ENCODE results near the gene PRPF40A.

Gene PRPF40A

GRCh38 chr2:152701198-152701597 lies 16.1 kb downstream of the PRPF40A start:
- Mint-ChIP-seq H3K9me3 (peaks cover 8 to 14% of the 10 kb centered on the region in 2 donors), H3K4me1 (peaks cover 22 to 44% of the 10 kb centered on the region in 2 donors), H3K27me3 (no peaks in the 10 kb centered on the region), H3K36me3 (peaks cover 37% of the 10 kb centered on the region in 2 donors), H3K27ac (peak overlapping the region; percentile 34), H3K4me3 (no peak overlapping the region)
- ATAC-seq (replicated peaks), result no peak
- no peak for DNase-seq

- no peak for ATAC-seq (replicated peaks)
- Mint-ChIP-seq H3K9me3 (peaks cover 1 to 4% of the 10 kb centered on the region in 2 donors), H3K36me3 (peaks cover 12 to 15% of the 10 kb centered on the region in 2 donors), H3K4me3 (no peak overlapping the region), H3K27me3 (no peaks in the 10 kb centered on the region), H3K4me1 (peaks cover 8 to 16% of the 10 kb centered on the region in 2 donors), H3K27ac (no peak overlapping the region)
- DNase-seq, result no peak
Observed at GRCh38 chr2:152696476-152696875, 20.8 kb downstream of the PRPF40A start.

- ATAC-seq (replicated peaks) (no peak), DNase-seq (no peak)
- Mint-ChIP-seq H3K9me3 (no peaks in the 10 kb centered on the region), H3K4me1 (peaks cover 7 to 11% of the 10 kb centered on the region in 2 donors), H3K4me3 (no peak overlapping the region), H3K27ac (no peak overlapping the region), H3K36me3 (peaks cover 11 to 12% of the 10 kb centered on the region in 2 donors), H3K27me3 (no peaks in the 10 kb centered on the region)
Observed at GRCh38 chr2:152695763-152696162, 21.5 kb downstream of the PRPF40A start.

GRCh38 chr2:152694161-152694661 lies 23.1 kb downstream of the PRPF40A start:
- Mint-ChIP-seq H3K27ac (peak overlapping the region; percentile 92), H3K27me3 (no peaks in the 10 kb centered on the region), H3K4me1 (peaks cover 6 to 7% of the 10 kb centered on the region in 2 donors), H3K9me3 (no peaks in the 10 kb centered on the region), H3K4me3 (peak overlapping the region; percentile 55 to 74), H3K36me3 (peaks cover 7 to 8% of the 10 kb centered on the region in 2 donors)
- no peak for DNase-seq
- peak; percentile 43 to 47 for ATAC-seq (replicated peaks)

GRCh38 chr2:152693033-152693432 lies 24.2 kb downstream of the PRPF40A start:
- H3K27me3 Mint-ChIP-seq, result no peaks in the 10 kb centered on the region
- DNase-seq, result no peak
- no peaks in the 10 kb centered on the region for H3K9me3 Mint-ChIP-seq
- peaks cover 6 to 7% of the 10 kb centered on the region in 2 donors for H3K4me1 Mint-ChIP-seq
- no peak overlapping the region for H3K4me3 Mint-ChIP-seq
- peak; percentile 97 to 98 for ATAC-seq (replicated peaks)
- H3K36me3 Mint-ChIP-seq, result peaks cover 11 to 14% of the 10 kb centered on the region in 2 donors
- no peak overlapping the region for H3K27ac Mint-ChIP-seq

- Mint-ChIP-seq H3K4me3 (no peak overlapping the region), H3K27ac (no peak overlapping the region), H3K27me3 (no peaks in the 10 kb centered on the region), H3K4me1 (peaks cover 11 to 21% of the 10 kb centered on the region in 2 donors), H3K9me3 (no peaks in the 10 kb centered on the region), H3K36me3 (peaks cover 33 to 45% of the 10 kb centered on the region in 2 donors)
- DNase-seq (no peak), ATAC-seq (replicated peaks) (no peak)
Observed at GRCh38 chr2:152686321-152686720, 30.9 kb downstream of the PRPF40A start.

- DNase-seq (no peak), ATAC-seq (replicated peaks) (no peak)
- Mint-ChIP-seq H3K4me1 (peaks cover 9 to 21% of the 10 kb centered on the region in 2 donors), H3K27ac (no peak overlapping the region), H3K4me3 (no peak overlapping the region), H3K9me3 (no peaks in the 10 kb centered on the region), H3K36me3 (peaks cover 39 to 49% of the 10 kb centered on the region in 2 donors), H3K27me3 (no peaks in the 10 kb centered on the region)
Observed at GRCh38 chr2:152683400-152683799, 33.9 kb downstream of the PRPF40A start.

- ATAC-seq (replicated peaks) (no peak), DNase-seq (no peak)
- Mint-ChIP-seq H3K4me3 (no peak overlapping the region), H3K27me3 (no peaks in the 10 kb centered on the region), H3K36me3 (peaks cover 33 to 45% of the 10 kb centered on the region in 2 donors), H3K27ac (no peak overlapping the region), H3K9me3 (no peaks in the 10 kb centered on the region), H3K4me1 (peaks cover 9 to 21% of the 10 kb centered on the region in 2 donors)
Observed at GRCh38 chr2:152682663-152683062, 34.6 kb downstream of the PRPF40A start.

GRCh38 chr2:152678808-152679207 lies 38.5 kb downstream of the PRPF40A start:
- Mint-ChIP-seq H3K36me3 (peaks cover 27 to 39% of the 10 kb centered on the region in 2 donors), H3K27ac (no peak overlapping the region), H3K4me1 (peaks cover 5 to 12% of the 10 kb centered on the region in 2 donors), H3K9me3 (no peaks in the 10 kb centered on the region), H3K27me3 (no peaks in the 10 kb centered on the region), H3K4me3 (no peak overlapping the region)
- DNase-seq (no peak), ATAC-seq (replicated peaks) (no peak)

- DNase-seq, result no peak
- Mint-ChIP-seq H3K9me3 (no peaks in the 10 kb centered on the region), H3K4me1 (no peaks in the 10 kb centered on the region), H3K27me3 (no peaks in the 10 kb centered on the region), H3K4me3 (no peak overlapping the region), H3K27ac (no peak overlapping the region), H3K36me3 (peaks cover 25 to 40% of the 10 kb centered on the region in 2 donors)
- no peak for ATAC-seq (replicated peaks)
Observed at GRCh38 chr2:152676461-152676860, 40.8 kb downstream of the PRPF40A start.

GRCh38 chr2:152674334-152674733 lies 42.9 kb downstream of the PRPF40A start:
- H3K4me1 Mint-ChIP-seq, result no peaks in the 10 kb centered on the region
- H3K27me3 Mint-ChIP-seq, result no peaks in the 10 kb centered on the region
- H3K9me3 Mint-ChIP-seq, result no peaks in the 10 kb centered on the region
- H3K27ac Mint-ChIP-seq, result no peak overlapping the region
- ATAC-seq (replicated peaks) (no peak), DNase-seq (no peak)
- H3K4me3 Mint-ChIP-seq, result no peak overlapping the region
- H3K36me3 Mint-ChIP-seq, result peaks cover 19 to 40% of the 10 kb centered on the region in 2 donors

GRCh38 chr2:152664725-152665124 lies 52.5 kb downstream of the PRPF40A start:
- Mint-ChIP-seq H3K9me3 (no peaks in the 10 kb centered on the region), H3K4me3 (no peak overlapping the region), H3K27me3 (no peaks in the 10 kb centered on the region), H3K4me1 (no peaks in the 10 kb centered on the region), H3K36me3 (peaks cover 22 to 43% of the 10 kb centered on the region in 2 donors), H3K27ac (no peak overlapping the region)
- ATAC-seq (replicated peaks), result no peak
- DNase-seq, result no peak

- ATAC-seq (replicated peaks) (no peak), DNase-seq (no peak)
- Mint-ChIP-seq H3K27me3 (no peaks in the 10 kb centered on the region), H3K4me1 (peaks cover 0 to 5% of the 10 kb centered on the region in 2 donors), H3K36me3 (peaks cover 25 to 47% of the 10 kb centered on the region in 2 donors), H3K27ac (no peak overlapping the region), H3K4me3 (no peak overlapping the region), H3K9me3 (no peaks in the 10 kb centered on the region)
Observed at GRCh38 chr2:152661076-152661475, 56.2 kb downstream of the PRPF40A start.

- DNase-seq (no peak), ATAC-seq (replicated peaks) (no peak)
- Mint-ChIP-seq H3K27ac (no peak overlapping the region), H3K36me3 (peaks cover 16 to 32% of the 10 kb centered on the region in 2 donors), H3K4me1 (peaks cover 0 to 5% of the 10 kb centered on the region in 2 donors), H3K9me3 (no peaks in the 10 kb centered on the region), H3K4me3 (no peak overlapping the region), H3K27me3 (no peaks in the 10 kb centered on the region)
Observed at GRCh38 chr2:152658221-152658620, 59.0 kb downstream of the PRPF40A start.

- H3K9me3 Mint-ChIP-seq, result no peaks in the 10 kb centered on the region
- H3K36me3 Mint-ChIP-seq, result peaks cover 16 to 27% of the 10 kb centered on the region in 2 donors
- H3K4me1 Mint-ChIP-seq, result peaks cover 0 to 5% of the 10 kb centered on the region in 2 donors
- ATAC-seq (replicated peaks) (peak; percentile 42 to 81), DNase-seq (no peak)
- H3K4me3 Mint-ChIP-seq, result no peak overlapping the region
- H3K27me3 Mint-ChIP-seq, result no peaks in the 10 kb centered on the region
- peak overlapping the region; percentile 56 for H3K27ac Mint-ChIP-seq
Observed at GRCh38 chr2:152657043-152657442, 60.2 kb downstream of the PRPF40A start.
